ENCODE results near the gene RUNX3.
"Not testable (repeated sequence)": the region's sequence is repeated elsewhere in the genome, so short reads cannot be mapped to it uniquely, and the experiment has no call there.

The RUNX3 gene

GRCh38 chr1:24930260-24931145, at the start of gene RUNX3:
Gene RUNX3, minus strand, starts transcription at chr1:24930276. Its CDS starts 408 bp downstream, at chr1:24929868.
- peak; percentile 46 to 64 for DNase-seq

DNA sequence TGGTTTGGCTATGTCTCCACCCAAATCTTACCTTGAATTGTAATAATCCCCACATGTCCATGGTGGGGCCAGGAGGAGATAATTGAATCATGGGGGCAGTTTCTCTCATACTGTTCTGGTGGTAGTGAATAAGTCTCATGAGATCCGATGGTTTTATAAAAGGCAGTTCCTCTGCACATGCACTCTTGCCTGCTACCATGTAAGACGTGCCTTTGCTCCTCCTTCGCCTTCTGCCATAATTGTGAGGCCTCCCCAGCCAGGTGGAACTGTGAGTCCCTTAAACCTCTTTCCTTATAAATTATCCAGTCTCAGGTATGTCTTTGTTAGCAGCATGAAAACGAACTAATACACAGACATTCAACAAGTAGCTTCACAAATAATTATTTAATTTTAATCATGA, 49.2 kb upstream of the RUNX3 start:
- DNase-seq = not testable (repeated sequence)

- DNase-seq = no peak
These were observed 48.4 kb upstream of the RUNX3 start for GRCh38 chr1:24978383-24979032.

DNA sequence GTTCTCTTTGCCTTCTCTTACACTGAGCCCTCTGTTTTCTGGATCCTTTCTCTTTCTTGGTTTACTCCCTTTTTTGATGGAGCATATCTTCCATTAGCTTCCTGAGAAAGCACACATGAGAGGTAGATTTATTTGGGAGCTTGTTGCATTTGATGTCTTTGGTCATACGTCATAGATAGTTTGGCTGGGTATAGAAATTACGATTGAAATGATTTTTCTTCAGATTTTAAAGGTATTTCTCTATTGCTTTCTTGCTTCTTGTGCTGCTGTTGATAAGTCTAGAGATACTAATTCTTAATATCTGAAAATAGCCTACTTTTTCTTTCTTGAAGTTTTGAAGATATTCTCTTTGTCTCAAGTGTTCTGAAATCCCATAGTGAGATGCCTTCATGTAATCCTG, 45.3 kb upstream of the RUNX3 start:
- DNase-seq = no peak

DNA sequence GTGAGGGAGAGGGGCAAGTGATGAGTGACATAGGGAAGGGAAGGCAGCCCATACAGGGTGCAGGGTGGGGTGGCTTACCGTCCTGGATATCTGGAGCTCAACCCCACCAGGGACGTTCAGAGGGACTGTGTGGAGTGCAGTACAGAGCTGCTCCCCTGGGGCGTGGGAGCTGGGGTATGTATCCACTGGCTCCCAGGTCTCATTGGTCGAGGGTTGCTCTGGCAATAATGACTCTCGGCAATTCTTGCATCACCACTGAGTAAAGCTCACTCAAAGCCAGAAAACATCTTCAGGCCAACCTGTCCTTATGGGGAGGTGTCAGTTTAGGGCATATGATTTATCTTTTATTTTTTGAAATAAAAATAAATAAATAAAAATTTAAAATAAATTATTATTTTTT, 43.2 kb upstream of the RUNX3 start:
- DNase-seq = no peak

- DNase-seq = no peak
These were observed 42.8 kb upstream of the RUNX3 start for GRCh38 chr1:24972915-24973242.

DNA sequence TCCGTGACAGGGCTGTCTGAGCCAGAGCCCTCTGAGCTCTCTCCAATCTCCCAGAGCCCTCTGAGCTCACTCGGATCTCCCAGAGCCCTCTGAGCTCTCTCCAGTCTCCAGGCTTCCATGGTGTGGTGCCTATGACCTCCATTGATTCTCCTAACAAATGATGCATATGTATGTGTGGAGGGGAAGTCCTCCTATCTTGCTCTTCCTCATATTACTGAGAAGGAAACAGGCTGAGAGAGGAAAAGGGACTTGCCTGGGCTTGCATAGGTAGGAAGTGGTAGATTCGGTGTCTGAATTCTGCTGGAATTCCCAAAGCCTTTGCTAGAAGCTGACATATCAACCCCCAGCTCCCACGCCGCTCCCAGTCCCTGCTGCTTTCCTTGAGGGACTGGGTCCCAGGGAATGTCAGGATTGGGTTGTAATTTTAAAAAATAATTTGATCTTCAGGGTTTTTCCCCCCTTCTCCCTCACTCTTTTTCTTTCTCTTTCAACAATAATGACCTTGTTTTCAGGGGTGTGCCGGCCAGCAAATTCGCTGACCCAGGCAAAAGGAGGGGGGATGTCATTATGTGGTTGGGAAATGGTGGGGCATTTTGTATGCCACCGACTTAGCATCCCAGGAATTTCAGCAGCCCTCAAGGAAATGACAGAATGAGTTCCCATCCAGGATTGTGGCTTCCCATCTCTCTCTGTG, 42.3 kb upstream of the RUNX3 start:
- no peak for DNase-seq

DNA sequence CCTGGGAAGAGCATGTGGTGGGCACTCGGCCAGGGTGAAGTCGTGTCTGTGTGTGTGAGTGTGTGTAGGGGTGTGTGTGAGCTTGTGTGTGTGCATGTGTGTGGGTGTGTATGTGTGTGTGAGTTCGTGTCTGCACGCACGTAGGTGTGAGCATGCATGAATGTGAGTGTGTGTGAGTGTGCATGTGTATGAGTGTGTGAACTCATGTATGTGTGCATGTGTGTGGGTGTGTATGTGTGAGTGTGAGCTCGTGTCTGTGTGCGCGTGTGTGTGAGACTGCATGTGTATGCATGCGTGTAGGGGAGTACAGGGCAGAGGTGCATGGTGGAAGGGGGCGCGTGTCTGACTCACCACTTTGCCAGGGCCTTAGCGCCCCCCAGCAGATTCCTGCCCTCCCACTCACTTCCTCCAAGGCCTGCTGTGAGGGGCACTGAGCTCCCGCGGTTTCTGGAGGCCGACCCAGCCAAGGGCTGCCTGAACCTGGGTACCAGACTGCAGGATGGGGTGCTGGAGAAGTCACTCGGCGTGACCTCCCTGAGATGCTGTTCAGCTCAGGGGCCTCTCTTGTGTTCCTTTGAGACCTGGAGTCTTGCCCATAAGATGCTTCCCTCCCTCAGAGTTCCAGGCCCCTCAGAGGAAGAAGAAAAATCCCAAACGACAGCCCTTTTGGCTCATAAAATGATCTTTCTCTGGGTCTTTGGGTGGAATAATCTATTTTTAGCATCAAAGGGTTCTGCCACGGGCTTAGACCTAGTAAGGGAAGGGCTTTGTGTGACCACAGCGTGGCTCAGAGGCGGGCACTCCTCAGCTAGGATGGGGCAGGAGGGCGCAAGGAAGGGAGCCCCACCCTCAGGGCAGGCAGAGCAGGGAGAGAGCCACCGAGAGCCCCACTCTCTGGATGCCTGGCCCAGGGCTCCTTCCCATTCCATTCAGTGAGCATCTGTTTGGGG, 41.1 kb upstream of the RUNX3 start:
- no peak for DNase-seq

DNA sequence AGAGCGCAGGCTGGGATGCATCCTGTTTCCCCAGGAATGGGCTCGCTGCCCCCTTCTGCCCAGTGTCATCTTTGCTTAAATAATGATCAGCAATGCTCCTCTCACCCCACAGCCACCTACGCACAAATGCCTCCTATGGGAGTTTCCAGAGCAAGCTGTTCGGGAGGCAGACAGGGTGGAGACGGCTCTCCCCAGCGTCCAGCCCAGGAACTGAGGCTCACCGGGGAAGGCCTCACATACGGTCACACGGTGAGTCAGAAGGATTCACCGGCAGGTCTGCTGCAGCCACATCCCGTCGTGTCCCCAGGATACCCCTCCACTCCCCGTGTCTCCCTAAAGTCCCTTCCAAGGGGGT, 40.3 kb upstream of the RUNX3 start:
- no peak for DNase-seq

- DNase-seq = no peak
These were observed 39.7 kb upstream of the RUNX3 start for GRCh38 chr1:24969596-24970398.

DNA sequence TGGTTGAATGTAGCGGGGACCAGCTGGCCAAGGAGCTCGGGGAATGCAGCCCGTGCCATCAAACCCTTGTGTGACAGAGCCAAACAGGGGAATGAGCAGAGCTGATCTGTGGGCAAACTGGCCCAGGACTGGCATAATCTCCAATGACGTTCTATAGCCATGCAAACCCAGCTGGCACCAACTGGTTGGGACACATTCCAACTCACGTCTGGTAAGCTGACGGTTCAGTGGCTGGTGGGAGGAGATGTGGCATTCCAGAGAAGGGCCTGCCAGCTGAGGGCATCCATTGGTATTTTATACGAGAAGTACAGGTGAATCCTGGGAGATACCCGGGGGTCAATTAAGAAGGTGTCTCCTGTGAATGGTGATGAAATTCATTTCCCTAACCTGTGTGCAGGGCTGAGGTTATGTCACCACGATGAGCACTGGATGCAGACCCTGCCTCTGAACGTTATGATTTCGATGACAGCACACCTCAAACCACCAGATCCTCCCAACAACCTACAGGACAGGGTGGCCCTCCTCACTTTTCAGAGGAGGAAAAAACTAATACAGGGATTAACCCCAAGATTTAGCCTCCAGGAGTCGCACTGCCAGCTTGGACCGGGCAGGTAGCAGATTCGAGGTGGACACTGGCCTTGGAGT, 39.0 kb upstream of the RUNX3 start:
- no peak for DNase-seq

DNA sequence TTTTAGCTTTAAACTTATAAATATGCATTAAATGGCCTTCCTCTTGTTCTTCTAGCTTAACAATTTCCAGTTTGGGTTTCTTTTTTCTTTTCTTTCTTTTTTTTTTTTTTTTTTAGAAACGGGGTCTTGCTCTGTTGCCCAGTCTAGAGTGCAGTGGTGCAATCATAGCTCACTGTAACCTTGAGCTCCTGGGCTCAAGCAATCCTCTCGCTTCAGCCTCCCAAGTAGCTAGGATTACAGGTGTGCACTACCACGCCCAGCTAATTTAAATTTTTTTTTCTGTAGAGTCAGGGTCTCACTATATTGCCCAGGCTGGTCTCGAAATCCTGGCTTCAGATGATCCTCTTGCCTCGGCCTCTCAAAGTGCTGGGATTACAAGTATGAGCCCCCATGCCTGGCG, 37.9 kb upstream of the RUNX3 start:
- DNase-seq = no peak

GRCh38 chr1:24967555-24967954, 37.5 kb upstream of the RUNX3 start:
- DNase-seq = no peak

DNA sequence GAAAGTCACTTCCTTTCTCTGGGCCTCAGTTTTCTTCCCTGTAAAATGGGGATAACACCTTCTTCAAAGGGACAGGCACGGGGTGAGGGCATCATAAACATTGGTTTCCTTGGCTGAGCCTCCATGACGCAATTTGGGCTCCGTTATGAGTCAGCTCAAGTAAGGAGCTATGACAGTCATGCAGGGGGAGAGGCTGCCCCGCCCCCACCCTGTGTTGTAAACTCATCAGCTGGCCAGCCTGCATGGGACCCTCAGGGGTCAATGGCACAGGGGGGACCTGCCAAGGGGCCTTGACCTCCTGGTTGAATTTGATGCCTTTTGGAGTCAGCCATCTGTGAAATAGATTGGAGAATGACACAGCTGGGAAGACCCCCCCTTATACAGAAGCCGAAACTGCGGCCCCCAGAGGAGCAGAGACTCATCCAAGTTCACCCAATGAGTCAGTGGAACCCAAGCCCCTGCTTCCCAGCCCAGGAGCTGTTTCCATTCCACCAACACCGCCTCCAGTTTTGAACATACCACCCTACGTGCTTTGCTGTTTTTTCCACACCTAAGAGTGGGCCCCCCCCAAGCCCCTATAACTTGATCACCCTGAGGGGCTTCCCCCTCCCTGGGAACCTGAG, 36.8 kb upstream of the RUNX3 start:
- DNase-seq = no peak

GRCh38 chr1:24966121-24966723, 36.1 kb upstream of the RUNX3 start:
- no peak for DNase-seq

DNA sequence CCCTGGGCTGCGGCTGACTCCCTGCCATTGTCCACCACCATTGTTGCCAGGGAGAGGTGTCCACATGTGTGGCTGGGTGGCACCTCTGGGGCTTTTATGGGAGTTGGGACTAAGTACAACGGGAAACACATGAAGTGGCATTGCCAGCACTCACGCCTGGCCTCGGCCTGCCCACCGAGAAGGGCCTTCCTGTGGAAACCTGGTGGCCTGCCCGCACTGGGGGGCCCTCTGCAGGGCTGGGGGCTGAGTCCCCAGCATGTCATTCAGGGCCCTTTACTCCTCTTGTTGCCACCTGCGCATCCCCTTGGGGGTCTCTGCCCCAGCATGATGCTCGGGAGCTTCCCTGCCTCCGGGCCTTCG, 35.5 kb upstream of the RUNX3 start:
- no peak for DNase-seq

DNA sequence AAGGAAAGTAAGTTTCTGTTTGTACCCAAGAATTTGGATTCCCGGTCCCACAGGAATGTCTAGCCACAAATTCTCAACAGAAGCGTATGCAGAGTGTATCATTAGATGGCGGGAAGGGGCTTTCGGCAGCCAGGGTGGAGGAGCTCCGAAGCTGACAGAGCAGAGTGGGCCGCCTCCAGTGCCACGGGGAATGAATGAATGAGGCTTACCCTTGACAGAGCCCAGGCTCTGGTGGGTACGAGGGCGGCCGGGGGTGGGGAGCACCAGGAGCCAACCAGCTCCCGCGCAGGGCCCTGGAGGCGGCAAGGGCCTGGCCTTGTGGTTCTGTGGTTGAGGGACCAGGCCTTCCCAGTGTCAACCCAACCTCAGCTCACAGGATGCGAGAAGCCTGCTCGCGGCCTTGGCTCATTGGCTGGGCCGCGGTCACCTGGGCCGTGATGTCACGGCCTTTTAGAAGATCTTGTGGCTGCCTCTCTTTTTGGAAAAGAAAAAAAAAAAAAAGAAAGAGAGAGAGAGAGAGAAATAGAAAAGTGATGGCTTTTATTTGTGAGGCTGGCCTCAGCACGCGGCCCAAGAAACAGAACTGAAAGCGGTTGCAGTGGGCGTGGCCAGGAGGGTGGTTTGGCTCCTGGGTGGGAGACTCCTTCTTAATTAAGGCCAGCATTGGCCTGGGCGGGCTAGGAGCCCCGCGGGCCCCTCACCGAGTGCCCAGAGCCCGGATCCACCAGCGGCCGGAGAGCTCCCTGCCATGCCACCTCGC, 34.9 kb upstream of the RUNX3 start:
- DNase-seq = no peak

DNA sequence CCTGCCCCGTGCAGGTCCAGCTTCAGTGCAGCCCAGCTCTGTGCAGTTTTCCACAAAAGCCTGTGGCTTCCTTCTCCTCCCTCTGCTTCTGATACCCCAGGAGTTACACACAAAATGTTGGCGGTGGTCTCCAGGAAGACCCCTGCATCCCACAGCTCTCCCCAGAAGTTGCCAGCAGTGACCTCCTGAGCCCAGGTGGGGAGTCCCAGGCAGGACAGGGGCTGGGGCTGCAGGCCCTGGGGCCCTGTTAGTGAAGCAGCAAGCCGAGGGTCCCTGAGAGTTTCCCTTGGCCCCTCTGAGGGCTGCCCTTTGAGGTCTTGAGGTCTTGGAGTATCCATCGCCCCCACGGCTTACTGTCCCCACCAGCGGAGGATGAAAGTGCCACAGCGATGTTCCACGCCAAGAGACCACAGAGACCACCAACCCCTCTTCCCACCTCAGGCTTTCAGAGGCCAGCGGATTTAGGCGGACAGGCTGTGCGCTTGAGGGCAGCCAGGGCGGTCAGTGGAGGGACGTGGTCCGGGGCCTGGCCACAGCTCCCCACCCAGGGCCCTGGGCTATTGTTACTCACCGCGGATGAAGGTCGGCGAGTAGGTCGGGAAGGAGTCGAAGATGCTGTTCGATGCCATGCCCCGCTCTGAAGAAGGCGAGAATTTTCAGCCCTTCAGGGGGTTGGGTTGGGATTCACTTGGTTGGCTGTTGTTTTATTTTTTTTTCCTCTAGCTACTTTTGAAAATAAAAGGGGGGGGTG, 34.0 kb upstream of the RUNX3 start:
- no peak for DNase-seq
